HCT116 (cell line): ENCODE data around the gene FBXW2. TPM values are rescaled to one million over a fixed set of nuclear protein-coding genes. Genes with fewer than 3 reads are reported as not detected.

Experiments
- ATAC-seq: fragments of 200-7000 bp; cut with Tn5 transposase; 2 replicates; pipeline ENCODE4 v1.9.1; 2020; ENCODE audit warnings: mild to moderate bottlenecking, moderate library complexity
- BruUV-seq: library from RNA; stranded (reverse); fragments of 400-500 nt; replicated peaks from 2 replicates; lab custom pipeline; 2021; lab: Mats Ljungman, UMichigan
- CTCF ChIA-PET: fragments of 300-600 bp; sonication (Branson Sonifier 250); formaldehyde crosslinking; loops from one replicate; lab custom pipeline; 2021; ENCODE audit warnings: antibody characterized with exemption; lab: Charles Lee
- POLR2A ChIA-PET: fragments of 300-600, 350-600 bp; sonication (Branson Sonifier 250); formaldehyde crosslinking; loops from one replicate; lab custom pipeline; 2021; ENCODE audit warnings: antibody characterized with exemption; lab: Charles Lee
- RAD21 ChIA-PET, 2 experiments: fragments of 300-600 bp; sonication (Branson Sonifier 250); formaldehyde crosslinking; loops; one replicate each; lab custom pipeline; 2023; ENCODE audit warnings: low total read pairs in 2 of 2; ENCODE audit not compliant: uncharacterized antibody in 2 of 2, unreplicated experiment in 2 of 2, low non-redundant PET in 1 of 2; lab: Charles Lee
- DNase-seq: peaks from one replicate; pipeline ENCODE4 v3.0.0-alpha.2; 2010; ENCODE audit warnings: low read depth, low spot score
- H2AFZ ChIP-seq: fragments of 200-600 bp; shearing (Covaris generic), sonication (generic); 2 replicates; pipeline ENCODE4 v1.6.1; 2017; ENCODE audit warnings: low read depth, mixed run types, mixed read lengths, antibody characterized with exemption, low read length; ENCODE audit not compliant: poor library complexity, severe bottlenecking
- H3K27ac ChIP-seq: 2 replicates; pipeline ENCODE4 v1.5.1; 2012; ENCODE audit warnings: low read depth, low read length
- H3K27me3 ChIP-seq: fragments of 200-600 bp; sonication (generic); 2 replicates; pipeline ENCODE4 v1.6.1; 2016; ENCODE audit warnings: mixed run types, low read length, mixed read lengths; ENCODE audit not compliant: insufficient read depth
- H3K36me3 ChIP-seq, 2 experiments: fragments of 200-500 bp in 1 of 2; fragments of 200-600 bp in 1 of 2; sonication (Bioruptor generic) in 1 of 2; sonication (generic) in 1 of 2; 2 replicates each; pipeline versions ENCODE4 v1.5.1 to v1.6.1; 2014 to 2016; ENCODE audit warnings: low read length in 2 of 2, inconsistent platforms in 1 of 2, mixed read lengths in 1 of 2, mixed run types in 1 of 2; ENCODE audit not compliant: insufficient read depth in 2 of 2, control insufficient read depth in 1 of 2
- H3K4me1 ChIP-seq, 2 experiments: fragments of 200-600 bp in 1 of 2; sonication (generic) in 1 of 2; 2 replicates each; pipeline versions ENCODE4 v1.5.1 to v1.6.1; 2012 to 2017; ENCODE audit warnings: low read length in 2 of 2, inconsistent platforms in 1 of 2, mild to moderate bottlenecking in 1 of 2, mixed read lengths in 1 of 2, mixed run types in 1 of 2, moderate library complexity in 1 of 2; ENCODE audit not compliant: insufficient read depth in 2 of 2, control insufficient read depth in 1 of 2
- H3K4me2 ChIP-seq: fragments of 200-600 bp; sonication (generic); 2 replicates; pipeline ENCODE4 v1.6.1; 2017; ENCODE audit warnings: mixed run types, low read length, mixed read lengths
- H3K4me3 ChIP-seq, 2 experiments: fragments of 200-600 bp in 1 of 2; sonication (generic) in 1 of 2; replicated peaks in 1 of 2; 2 replicates each; pipeline ENCODE4 v1.5.1; 2011 to 2016; ENCODE audit warnings: low read length in 2 of 2, control low read depth in 1 of 2, low read depth in 1 of 2, mild to moderate bottlenecking in 1 of 2, mixed read lengths in 1 of 2, mixed run types in 1 of 2
- H3K79me2 ChIP-seq: fragments of 200-600 bp; sonication (generic); 2 replicates; pipeline ENCODE4 v1.6.1; 2017; ENCODE audit warnings: mild to moderate bottlenecking, mixed run types, low read length, moderate library complexity, mixed read lengths; ENCODE audit not compliant: insufficient read depth
- H3K9ac ChIP-seq: fragments of 200-600 bp; sonication (generic); 2 replicates; pipeline ENCODE4 v1.6.1; 2016; ENCODE audit warnings: low read length, mixed read lengths
- H3K9me2 ChIP-seq: fragments of 200-600 bp; sonication (generic), shearing (Covaris generic); 2 replicates; pipeline ENCODE4 v1.6.1; 2017; ENCODE audit warnings: mixed run types, mild to moderate bottlenecking, moderate library complexity; ENCODE audit not compliant: insufficient read depth
- H3K9me3 ChIP-seq, 2 experiments: fragments of 200-500 bp in 1 of 2; fragments of 200-600 bp in 1 of 2; sonication (Bioruptor generic) in 1 of 2; sonication (generic) in 1 of 2; 2 replicates each; pipeline ENCODE4 v1.6.1; 2014 to 2017; ENCODE audit warnings: low read length in 2 of 2, mixed read lengths in 2 of 2, inconsistent platforms in 1 of 2, low read depth in 1 of 2, mild to moderate bottlenecking in 1 of 2, mixed run types in 1 of 2, moderate library complexity in 1 of 2; ENCODE audit not compliant: control insufficient read depth in 1 of 2, insufficient read depth in 1 of 2
- H4K20me1 ChIP-seq: fragments of 200-600 bp; sonication (generic), shearing (Covaris generic); 2 replicates; pipeline ENCODE4 v1.6.1; 2017; ENCODE audit warnings: mixed run types, mild to moderate bottlenecking, moderate library complexity; ENCODE audit not compliant: insufficient read depth
- CBX3 ChIP-seq: IDR thresholded peaks from 2 replicates; pipeline ENCODE4 v1.6.1; 2012; ENCODE audit warnings: low read depth
- CEBPB ChIP-seq: IDR thresholded peaks from 2 replicates; pipeline ENCODE4 v1.6.1; 2012; ENCODE audit warnings: low read depth
- CTCF ChIP-seq, 3 experiments: fragments of 200-600 bp in 1 of 3; sonication (generic) in 1 of 3; IDR thresholded peaks in 2 of 3; conservative IDR thresholded peaks in 1 of 3; 2 replicates each; pipeline ENCODE4 v1.5.1; 2012 to 2017; ENCODE audit warnings: low read depth in 2 of 3, low read length in 2 of 3, antibody characterized with exemption in 1 of 3, borderline replicate concordance in 1 of 3, control low read depth in 1 of 3, mild to moderate bottlenecking in 1 of 3, mixed read lengths in 1 of 3, mixed run types in 1 of 3, moderate library complexity in 1 of 3; ENCODE audit not compliant: insufficient read depth in 1 of 3
- EGR1 ChIP-seq: IDR thresholded peaks from 2 replicates; pipeline ENCODE4 v1.6.1; 2012; ENCODE audit warnings: low read depth
- EZH2phosphoT487 ChIP-seq: fragments of 200-600 bp; IDR thresholded peaks from 2 replicates; pipeline ENCODE4 v1.6.1; 2018; ENCODE audit warnings: antibody characterized with exemption, borderline replicate concordance
- FOSL1 ChIP-seq: IDR thresholded peaks from 2 replicates; pipeline ENCODE4 v1.6.1; 2012; ENCODE audit warnings: low read depth
- POLR2AphosphoS5 ChIP-seq: IDR thresholded peaks from 2 replicates; pipeline ENCODE4 v1.6.1; 2011; ENCODE audit warnings: mild to moderate bottlenecking, low read depth, low read length, moderate library complexity
- RAD21 ChIP-seq: IDR thresholded peaks from 2 replicates; pipeline ENCODE4 v1.6.1; 2012; ENCODE audit warnings: low read depth, mild to moderate bottlenecking
- SP1 ChIP-seq: IDR thresholded peaks from 2 replicates; pipeline ENCODE4 v1.6.1; 2012; ENCODE audit warnings: low read depth
- SRF ChIP-seq: IDR thresholded peaks from 2 replicates; pipeline ENCODE4 v1.6.1; 2012; ENCODE audit warnings: low read depth
- ZFX ChIP-seq: fragments of 450-650 bp; IDR thresholded peaks from 2 replicates; pipeline ENCODE4 v1.6.1; 2017
- ZNF274 ChIP-seq: fragments of 200-500 bp; sonication (Bioruptor generic); IDR thresholded peaks from 2 replicates; pipeline ENCODE4 v1.6.1; 2014; ENCODE audit warnings: mild to moderate bottlenecking, low read depth, low read length, inconsistent platforms
- intact Hi-C: fragments of 100-400 bp; cut with micrococcal nuclease; formaldehyde crosslinking; loops from 2 replicates; pipeline ENCODE4 v1.10.0; 2022
- total RNA-seq: library from RNA; stranded (reverse); gene quantifications from one replicate; pipeline ENCODE4 v1.2.1, GENCODE V29; 2021; ENCODE audit not compliant: unreplicated experiment

The FBXW2 gene
- total RNA-seq, 1 experiment from 2014 or later, result 59.6 TPM

DNA sequence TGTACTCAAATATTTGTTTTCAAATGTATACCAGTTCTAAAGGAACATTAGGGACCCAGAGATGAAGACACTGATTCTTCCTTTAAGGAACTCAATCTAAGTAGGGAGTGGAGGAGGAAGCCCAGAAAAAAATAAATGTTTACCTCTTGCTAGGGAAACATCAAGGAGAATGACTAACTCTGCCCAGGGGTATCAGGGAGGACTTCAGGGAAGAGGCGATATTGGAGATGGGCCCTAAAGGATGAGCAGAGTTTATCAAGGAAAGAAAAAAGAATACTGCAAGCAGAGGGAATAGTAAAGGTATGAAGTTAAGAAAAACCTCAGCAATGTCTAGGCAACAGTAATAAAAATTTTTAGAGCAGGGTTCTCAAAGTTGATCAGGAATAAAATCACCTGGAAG is 16.4 kb downstream of the FBXW2 start:
- ChIA-PET POLR2A (no interaction called here), CTCF (no interaction called here), RAD21 (no interaction called here)
- no peak overlapping the region for H3K9ac ChIP-seq
- ATAC-seq, result no peak
- no TSS peak for BruUV-seq
- no peak overlapping the region for H3K27ac ChIP-seq
- no peak for DNase-seq
- H3K4me1 ChIP-seq, result no peaks in the 10 kb centered on the region
- TF ChIP-seq CTCF (IDR thresholded peaks at IDR 0.05 in 2 of 3, conservative IDR thresholded peaks at IDR 0.05 in 1 of 3; ENCODE audit: borderline replicate concordance in 1 of 3, insufficient read depth in 1 of 3, low read depth in 2 of 3, low read length in 2 of 3), result no peak
- TF ChIP-seq CBX3, result no peak
- no peak for TF ChIP-seq EGR1
- TF ChIP-seq EZH2phosphoT487, result no peak
- no peak for TF ChIP-seq ZFX
- no peak for TF ChIP-seq POLR2AphosphoS5
- TF ChIP-seq CEBPB, result no peak
- TF ChIP-seq FOSL1, result no peak
- peaks cover 30% of the 10 kb centered on the region for H3K79me2 ChIP-seq
- peaks cover 21 to 29% of the 10 kb centered on the region in 2 experiments; a peak in 3 of 4 replicates for H3K36me3 ChIP-seq
- no peaks in the 10 kb centered on the region for H3K9me2 ChIP-seq
- no peaks in the 10 kb centered on the region for H3K27me3 ChIP-seq
- H4K20me1 ChIP-seq, result no peaks in the 10 kb centered on the region
- intact Hi-C loops, result no loop called here
- no peak overlapping the region for H3K4me2 ChIP-seq
- H3K9me3 ChIP-seq, result no peaks in the 10 kb centered on the region
- H2AFZ ChIP-seq, result no peak overlapping the region
- H3K4me3 ChIP-seq, result no peak overlapping the region

GRCh38 chr9:120775859-120776258 is 17.4 kb downstream of the FBXW2 start:
- ChIA-PET POLR2A (no interaction called here), CTCF (no interaction called here), RAD21 (no interaction called here)
- Histone ChIP-seq H3K4me3 (no peak overlapping the region), H3K4me2 (no peak overlapping the region), H4K20me1 (no peaks in the 10 kb centered on the region), H3K79me2 (peaks cover 21% of the 10 kb centered on the region), H3K4me1 (no peaks in the 10 kb centered on the region), H3K27me3 (no peaks in the 10 kb centered on the region), H3K9me3 (no peaks in the 10 kb centered on the region), H3K9me2 (no peaks in the 10 kb centered on the region), H2AFZ (no peak overlapping the region), H3K27ac (no peak overlapping the region), H3K9ac (no peak overlapping the region), H3K36me3 (peaks cover 24 to 34% of the 10 kb centered on the region in 2 experiments; a peak in 3 of 4 replicates)
- DNase-seq (no peak), ATAC-seq (no peak)
- TF ChIP-seq EGR1 (no peak), RAD21 (no peak), SRF (no peak), SP1 (no peak), ZNF274 (no peak)
- intact Hi-C loops, result no loop called here
- BruUV-seq, result no TSS peak
